Hepatocyte (in vitro differentiated cells): ENCODE data around the gene TRIM17.

Experiments
- CTCF ChIP-seq: fragments of 200-600 bp; sonication (generic); IDR thresholded peaks from 2 replicates; pipeline ENCODE4 v1.5.1; 2016; ENCODE audit warnings: antibody characterized with exemption, mild to moderate bottlenecking; ENCODE audit not compliant: poor library complexity
- EZH2 ChIP-seq: fragments of 200-600 bp; sonication (generic); IDR thresholded peaks from 2 replicates; pipeline ENCODE4 v1.6.1; 2016; ENCODE audit warnings: antibody characterized with exemption, mild to moderate bottlenecking, borderline replicate concordance

GRCh38 chr1:228413241-228414010, 3.2 kb downstream of the TRIM17 start:
- no peak for TF ChIP-seq CTCF
- TF ChIP-seq EZH2 = no peak
